Trophoblast cell (in vitro differentiated cells and primary cell): ENCODE data around the gene WNT7B.

Source experiments
- DNase-seq, 2 donors: peaks; one replicate each; pipeline ENCODE4 v3.0.0-alpha.2; 2016
- H2AFZ ChIP-seq: 2 replicates; pipeline ENCODE4 v1.6.1; 2013; ENCODE audit warnings: low read length, moderate library complexity, mild to moderate bottlenecking; ENCODE audit not compliant: insufficient read depth, poor library complexity
- H2AK5ac ChIP-seq: 2 replicates; pipeline ENCODE4 v1.6.1; 2013; ENCODE audit warnings: mild to moderate bottlenecking, low read length
- H2BK120ac ChIP-seq: 2 replicates; pipeline ENCODE4 v1.6.1; 2013; ENCODE audit warnings: low read length, mild to moderate bottlenecking, moderate library complexity; ENCODE audit not compliant: insufficient read depth, poor library complexity
- H2BK12ac ChIP-seq: 2 replicates; pipeline ENCODE4 v1.6.1; 2013; ENCODE audit warnings: mild to moderate bottlenecking, low read length, moderate library complexity
- H2BK5ac ChIP-seq: 2 replicates; pipeline ENCODE4 v1.6.1; 2013; ENCODE audit warnings: low read length, low read depth, moderate library complexity, mild to moderate bottlenecking; ENCODE audit not compliant: poor library complexity
- H3K14ac ChIP-seq: 2 replicates; pipeline ENCODE4 v1.6.1; 2013; ENCODE audit warnings: mild to moderate bottlenecking, low read length
- H3K18ac ChIP-seq: 2 replicates; pipeline ENCODE4 v1.6.1; 2013; ENCODE audit warnings: mild to moderate bottlenecking, low read length
- H3K23ac ChIP-seq: 2 replicates; pipeline ENCODE4 v1.6.1; 2013; ENCODE audit warnings: low read length
- H3K27ac ChIP-seq: 2 replicates; pipeline ENCODE4 v1.5.1; 2013; ENCODE audit warnings: low read depth, mild to moderate bottlenecking, inconsistent platforms, low read length, moderate library complexity
- H3K27me3 ChIP-seq: 2 replicates; pipeline ENCODE4 v1.6.1; 2013; ENCODE audit warnings: inconsistent platforms, mild to moderate bottlenecking, low read length, moderate library complexity; ENCODE audit not compliant: insufficient read depth
- H3K36me3 ChIP-seq, 2 experiments: 1 replicate in 1 of 2; 2 replicates in 1 of 2; pipeline ENCODE4 v1.6.1; 2013; ENCODE audit warnings: low read length in 2 of 2, mild to moderate bottlenecking in 2 of 2, moderate library complexity in 1 of 2; ENCODE audit not compliant: insufficient read depth in 2 of 2, control insufficient read depth in 1 of 2
- H3K4ac ChIP-seq: 2 replicates; pipeline ENCODE4 v1.6.1; 2013; ENCODE audit warnings: low read depth, mild to moderate bottlenecking, low read length, moderate library complexity
- H3K4me1 ChIP-seq, 2 experiments: 1 replicate in 1 of 2; 2 replicates in 1 of 2; pipeline ENCODE4 v1.6.1; 2013; ENCODE audit warnings: low read length in 2 of 2, mild to moderate bottlenecking in 2 of 2, moderate library complexity in 1 of 2; ENCODE audit not compliant: insufficient read depth in 2 of 2, control insufficient read depth in 1 of 2
- H3K4me2 ChIP-seq: 2 replicates; pipeline ENCODE4 v1.6.1; 2013; ENCODE audit warnings: inconsistent platforms, mild to moderate bottlenecking, low read length, moderate library complexity
- H3K4me3 ChIP-seq: 2 replicates; pipeline ENCODE4 v1.5.1; 2013; ENCODE audit warnings: mild to moderate bottlenecking, low read depth, low read length, inconsistent platforms
- H3K79me1 ChIP-seq: one replicate; pipeline ENCODE4 v1.6.1; 2013; ENCODE audit warnings: low read length
- H3K79me2 ChIP-seq: 2 replicates; pipeline ENCODE4 v1.6.1; 2013; ENCODE audit warnings: low read length, mild to moderate bottlenecking; ENCODE audit not compliant: control insufficient read depth, insufficient read depth, poor library complexity
- H3K9ac ChIP-seq: 2 replicates; pipeline ENCODE4 v1.6.1; 2013; ENCODE audit warnings: mild to moderate bottlenecking, low read length
- H3K9me3 ChIP-seq: 2 replicates; pipeline ENCODE4 v1.6.1; 2013; ENCODE audit warnings: low read depth, mild to moderate bottlenecking, control low read depth, inconsistent platforms, low read length; ENCODE audit not compliant: insufficient read depth
- H4K12ac ChIP-seq: 2 replicates; pipeline ENCODE4 v1.6.1; 2013; ENCODE audit warnings: low read depth, mild to moderate bottlenecking, low read length, moderate library complexity
- H4K8ac ChIP-seq: 2 replicates; pipeline ENCODE4 v1.6.1; 2013; ENCODE audit warnings: low read depth, mild to moderate bottlenecking, low read length, moderate library complexity
- H4K91ac ChIP-seq: one replicate; pipeline ENCODE4 v1.6.1; 2013; ENCODE audit warnings: low read depth, mild to moderate bottlenecking, low read length, moderate library complexity
- WGBS: extraction: QIAGEN DNeasy Blood & Tissue Kit; methylation state at CpG from one replicate; pipeline ENCODE4 v1.1.7; 2013; ENCODE audit warnings: missing lambda C conversion rate; ENCODE audit not compliant: insufficient read length, insufficient coverage; ENCODE audit errors: extremely low coverage; 5-methylcytosine and 5-hydroxymethylcytosine counted together

Gene WNT7B

GRCh38 chr22:45883811-45884170 lies 93.2 kb downstream of the WNT7B start:
- H2AK5ac ChIP-seq: no peak overlapping the region
- H3K27ac ChIP-seq: no peak overlapping the region
- no peak overlapping the region for H3K23ac ChIP-seq
- H2AFZ ChIP-seq: no peak overlapping the region
- H3K9ac ChIP-seq: no peak overlapping the region
- H3K4me1 ChIP-seq: no peaks in the 10 kb centered on the region
- peaks cover 13% of the 10 kb centered on the region for H3K27me3 ChIP-seq
- H2BK5ac ChIP-seq: no peak overlapping the region
- no peak overlapping the region for H3K4me3 ChIP-seq
- no peak overlapping the region for H2BK12ac ChIP-seq
- no peak overlapping the region for H2BK120ac ChIP-seq
- no peak overlapping the region for H3K4ac ChIP-seq
- H3K18ac ChIP-seq: no peak overlapping the region
- H3K79me2 ChIP-seq: no peaks in the 10 kb centered on the region
- H4K12ac ChIP-seq: no peak overlapping the region
- H4K8ac ChIP-seq: no peak overlapping the region
- DNase-seq: no peak
- H3K9me3 ChIP-seq: no peaks in the 10 kb centered on the region
- H3K4me2 ChIP-seq: no peak overlapping the region
- H3K14ac ChIP-seq: no peak overlapping the region
- no peaks in the 10 kb centered on the region for H3K36me3 ChIP-seq
- no peaks in the 10 kb centered on the region for H3K79me1 ChIP-seq
- H4K91ac ChIP-seq: no peak overlapping the region
- no CpG with 5 or more reads among the region's 8 CpGs for WGBS

GRCh38 chr22:45882881-45883810 lies 93.8 kb downstream of the WNT7B start:
- Histone ChIP-seq H3K23ac (no peak overlapping the region), H3K79me1 (no peaks in the 10 kb centered on the region), H4K12ac (no peak overlapping the region), H3K79me2 (no peaks in the 10 kb centered on the region), H2BK120ac (no peak overlapping the region), H3K27ac (no peak overlapping the region), H4K91ac (no peak overlapping the region), H3K14ac (no peak overlapping the region), H2BK5ac (no peak overlapping the region), H3K36me3 (no peaks in the 10 kb centered on the region), H3K9ac (no peak overlapping the region), H2AK5ac (no peak overlapping the region), H3K4me3 (no peak overlapping the region), H2BK12ac (no peak overlapping the region), H3K9me3 (no peaks in the 10 kb centered on the region), H3K4ac (no peak overlapping the region), H3K4me2 (no peak overlapping the region), H3K18ac (no peak overlapping the region), H4K8ac (no peak overlapping the region), H2AFZ (no peak overlapping the region), H3K4me1 (no peaks in the 10 kb centered on the region), H3K27me3 (peaks cover 13% of the 10 kb centered on the region)
- DNase-seq: no peak
- WGBS: no CpG with 5 or more reads among the region's 32 CpGs

GRCh38 chr22:45881524-45881875 lies 95.5 kb downstream of the WNT7B start:
- H3K9me3 ChIP-seq: no peaks in the 10 kb centered on the region
- H4K12ac ChIP-seq: no peak overlapping the region
- no peak overlapping the region for H3K4me2 ChIP-seq
- peaks cover 13% of the 10 kb centered on the region for H3K27me3 ChIP-seq
- H3K4me3 ChIP-seq: no peak overlapping the region
- no peak overlapping the region for H3K4ac ChIP-seq
- H4K91ac ChIP-seq: no peak overlapping the region
- H2BK120ac ChIP-seq: no peak overlapping the region
- no peak overlapping the region for H2BK5ac ChIP-seq
- no peak overlapping the region for H2AK5ac ChIP-seq
- H3K23ac ChIP-seq: no peak overlapping the region
- WGBS: no CpG with 5 or more reads among the region's 8 CpGs
- no peaks in the 10 kb centered on the region for H3K79me1 ChIP-seq
- H2BK12ac ChIP-seq: no peak overlapping the region
- H3K27ac ChIP-seq: no peak overlapping the region
- no peaks in the 10 kb centered on the region for H3K79me2 ChIP-seq
- no peaks in the 10 kb centered on the region for H3K36me3 ChIP-seq
- no peak overlapping the region for H3K18ac ChIP-seq
- H4K8ac ChIP-seq: no peak overlapping the region
- H3K14ac ChIP-seq: no peak overlapping the region
- DNase-seq: no peak
- H3K4me1 ChIP-seq: no peaks in the 10 kb centered on the region
- no peak overlapping the region for H3K9ac ChIP-seq
- no peak overlapping the region for H2AFZ ChIP-seq

- Histone ChIP-seq H2BK12ac (no peak overlapping the region), H4K12ac (no peak overlapping the region), H3K9ac (no peak overlapping the region), H3K27me3 (peaks cover 13% of the 10 kb centered on the region), H3K4ac (no peak overlapping the region), H2AFZ (no peak overlapping the region), H2AK5ac (no peak overlapping the region), H3K27ac (no peak overlapping the region), H3K4me2 (no peak overlapping the region), H2BK120ac (no peak overlapping the region), H3K9me3 (no peaks in the 10 kb centered on the region), H3K36me3 (no peaks in the 10 kb centered on the region), H4K8ac (no peak overlapping the region), H3K79me1 (no peaks in the 10 kb centered on the region), H3K79me2 (no peaks in the 10 kb centered on the region), H4K91ac (no peak overlapping the region), H2BK5ac (no peak overlapping the region), H3K18ac (no peak overlapping the region), H3K4me3 (no peak overlapping the region), H3K23ac (no peak overlapping the region), H3K4me1 (no peaks in the 10 kb centered on the region), H3K14ac (no peak overlapping the region)
- no peak for DNase-seq
- no CpG with 5 or more reads among the region's 49 CpGs for WGBS
Observed at GRCh38 chr22:45880716-45881523, 96.0 kb downstream of the WNT7B start.
